CD4-positive, alpha-beta T cell treated with Interleukin-6 for 4 hours (primary cell): ENCODE data around the gene INSIG1.

ENCODE experiments used
- DNase-seq: peaks from one replicate; pipeline ENCODE4 v3.0.0-alpha.2; 2020; ENCODE audit warnings: mixed read lengths

INSIG1 gene

DNA sequence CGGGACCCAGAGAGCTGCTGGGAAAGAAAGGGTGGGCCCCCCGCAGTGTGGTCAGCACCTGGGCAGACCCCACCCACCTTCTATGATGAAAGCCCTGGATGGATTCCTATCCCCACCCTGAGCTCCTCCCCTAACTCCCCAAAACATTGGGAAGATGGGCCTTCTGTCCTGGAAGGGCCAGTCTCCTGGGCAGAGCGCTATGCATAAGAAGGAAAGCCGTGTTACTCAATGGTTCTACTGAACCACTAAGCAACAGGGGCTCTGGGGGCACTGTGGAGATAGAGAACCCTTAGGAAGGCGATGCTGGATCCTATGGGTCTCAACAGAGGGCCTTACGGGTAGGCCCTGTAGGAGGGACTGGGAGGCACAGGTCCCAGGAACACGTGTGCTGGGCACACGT is 30.7 kb upstream of the INSIG1 start:
- DNase-seq, result no peak

DNA sequence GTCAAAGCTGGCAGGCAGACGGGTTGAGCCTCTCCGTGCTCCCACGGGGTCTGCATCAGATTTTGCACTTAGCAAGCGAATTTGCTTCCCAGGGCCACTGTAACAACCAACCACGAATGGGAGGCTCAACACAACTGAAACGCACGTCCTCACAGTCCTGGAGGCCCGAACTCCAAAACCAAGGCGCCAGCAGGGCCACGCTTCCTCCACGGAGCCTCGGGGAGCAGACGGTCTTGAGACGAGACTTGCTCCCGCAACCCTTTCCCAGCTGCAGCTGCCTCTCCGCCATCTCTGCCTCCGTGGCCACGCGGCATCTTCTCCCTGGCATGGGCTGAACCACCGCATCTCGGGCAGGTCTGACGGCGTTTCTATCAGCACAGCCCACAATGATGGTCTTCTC is 30.2 kb upstream of the INSIG1 start:
- no peak for DNase-seq

DNA sequence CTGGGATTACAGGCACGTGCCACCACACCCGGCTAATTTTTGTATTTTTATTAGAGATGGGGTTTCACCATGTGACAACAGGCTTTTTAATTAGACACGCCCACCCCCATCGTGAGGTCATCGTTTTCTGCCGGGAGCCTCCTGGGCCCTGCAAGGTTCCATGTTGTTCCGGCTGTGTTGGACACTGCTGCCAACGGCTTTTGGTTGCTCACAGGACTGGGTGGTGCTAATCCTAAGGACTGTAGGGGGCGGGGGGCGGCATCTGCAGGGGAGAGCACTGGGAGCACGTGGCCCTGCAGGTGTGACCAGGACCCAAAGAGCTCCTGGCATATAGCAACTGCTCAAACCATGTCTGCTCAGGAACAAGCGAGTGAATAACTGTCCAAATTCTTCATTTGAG is 29.5 kb upstream of the INSIG1 start:
- no peak for DNase-seq

DNA sequence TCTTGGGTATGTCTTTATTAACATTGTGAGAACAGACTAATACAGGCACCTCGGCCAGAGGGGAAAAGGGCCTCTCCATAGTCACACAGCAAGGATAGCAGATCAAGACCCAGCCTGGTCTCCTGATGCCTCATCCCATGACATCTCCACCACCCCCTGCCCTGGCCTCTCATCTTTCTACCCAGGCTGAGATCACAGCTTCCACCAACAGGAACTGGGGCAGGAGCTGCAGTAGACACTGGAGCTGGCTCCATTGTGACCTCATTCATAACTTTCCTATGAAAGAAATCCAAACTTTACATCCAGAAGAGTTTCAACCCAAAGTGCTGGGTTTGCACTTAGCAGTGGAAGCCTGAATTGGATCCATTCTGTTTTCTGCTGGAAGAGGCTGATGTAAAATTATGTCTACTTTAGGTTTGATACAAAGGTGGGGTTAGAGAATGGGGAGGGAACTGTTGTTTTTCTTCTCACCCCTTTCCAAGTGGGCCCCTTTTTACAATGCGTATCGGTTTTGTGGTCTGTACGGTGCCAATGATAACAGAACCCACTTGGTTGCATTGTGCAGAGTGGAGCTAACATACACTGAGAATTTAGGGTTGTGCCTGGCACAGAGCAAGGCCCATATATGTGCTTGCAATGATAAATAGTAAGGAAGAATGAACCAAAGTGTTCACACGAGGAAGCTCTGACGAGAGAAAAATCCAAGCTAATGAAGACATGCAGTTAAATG is 28.6 kb upstream of the INSIG1 start:
- DNase-seq, result no peak

DNA sequence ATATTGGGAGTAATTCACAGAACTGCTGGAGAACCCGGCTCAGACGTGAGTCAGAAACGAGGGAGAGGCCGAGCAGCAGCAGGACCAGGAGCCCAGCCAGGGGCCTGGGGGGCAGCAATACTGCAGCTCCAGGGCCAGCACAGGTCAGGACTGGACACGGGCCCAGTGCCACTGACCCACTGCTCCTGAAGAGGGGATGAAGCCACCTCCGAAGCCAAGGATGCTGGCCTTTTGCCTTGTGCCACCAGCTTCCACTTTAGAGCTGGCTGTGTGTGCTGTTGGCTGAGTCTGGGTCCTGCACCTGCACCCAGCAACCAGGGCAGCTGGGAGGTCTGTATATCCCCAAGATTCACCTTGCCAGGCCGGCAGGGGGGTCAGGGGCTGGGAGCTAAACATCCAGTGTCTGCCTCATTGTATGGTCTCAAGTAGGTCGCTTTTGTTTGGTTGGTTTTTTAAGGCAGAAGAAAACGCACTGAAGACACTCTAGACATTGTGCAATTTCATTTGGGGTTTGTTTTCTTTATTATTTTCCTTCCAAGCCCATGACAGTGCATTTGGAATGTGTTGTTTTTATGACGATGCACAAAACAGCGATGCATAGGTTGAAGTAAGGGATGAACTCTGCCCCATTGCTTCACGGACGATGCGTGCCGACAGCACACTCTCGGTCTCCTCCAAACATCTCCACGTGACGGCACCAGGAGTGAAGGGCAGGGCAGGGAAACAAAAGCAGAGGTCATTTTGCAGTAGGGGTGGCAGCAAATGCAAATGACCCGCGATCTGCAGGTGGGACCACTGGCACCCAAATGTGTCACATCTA is 27.7 kb upstream of the INSIG1 start:
- no peak for DNase-seq

DNA sequence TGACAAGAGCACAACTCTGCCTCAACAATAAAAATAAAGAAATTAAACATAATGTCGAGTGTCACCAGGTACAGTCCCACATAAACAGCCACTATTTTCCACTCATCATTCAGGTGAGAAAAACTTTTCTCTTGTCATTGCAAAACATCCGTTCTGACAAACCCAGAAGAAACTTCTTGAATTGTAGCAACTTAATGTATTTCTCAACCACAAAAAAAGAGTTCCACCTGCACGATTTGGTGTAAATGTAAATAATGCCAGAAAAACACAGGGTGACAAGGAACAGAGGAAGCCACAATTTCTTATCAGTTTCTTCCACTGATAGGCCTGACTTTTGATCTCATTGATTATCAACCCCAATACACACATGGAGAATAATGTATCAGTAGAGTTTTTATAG is 26.8 kb upstream of the INSIG1 start:
- no peak for DNase-seq

DNA sequence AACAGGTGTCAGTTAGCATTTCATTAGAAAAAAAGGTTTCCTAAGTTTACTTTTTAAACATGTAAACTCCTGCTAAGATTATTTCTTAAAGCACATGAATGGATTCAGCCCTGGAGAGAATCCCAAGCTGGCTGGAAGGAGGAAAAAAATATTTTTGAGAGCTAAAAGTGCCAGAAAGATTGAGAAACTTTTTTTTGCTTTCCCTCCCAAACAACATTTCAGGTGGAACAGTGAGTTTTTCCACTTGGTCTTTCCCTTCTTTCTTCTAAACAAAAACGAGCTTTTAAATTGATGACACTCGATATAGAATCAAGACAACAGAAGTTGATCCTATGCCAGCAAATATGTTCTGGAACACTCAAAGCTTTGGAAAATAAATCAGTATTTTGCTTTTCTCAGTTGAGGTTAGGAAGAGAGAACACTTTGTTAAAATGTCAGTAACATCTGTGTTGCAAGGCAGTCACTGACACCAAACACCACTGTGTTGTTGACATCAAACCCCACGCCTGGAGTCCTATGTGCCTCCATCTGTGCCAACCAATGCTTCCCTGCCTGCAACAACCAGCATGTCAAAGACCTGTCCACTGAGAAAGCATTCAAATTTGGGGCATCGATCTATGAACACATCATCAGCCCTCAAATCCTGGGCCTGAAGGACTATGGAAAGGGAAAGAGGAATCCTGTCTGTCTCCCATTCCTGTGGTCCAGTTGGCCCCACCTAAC is 22.9 kb upstream of the INSIG1 start:
- no peak for DNase-seq

DNA sequence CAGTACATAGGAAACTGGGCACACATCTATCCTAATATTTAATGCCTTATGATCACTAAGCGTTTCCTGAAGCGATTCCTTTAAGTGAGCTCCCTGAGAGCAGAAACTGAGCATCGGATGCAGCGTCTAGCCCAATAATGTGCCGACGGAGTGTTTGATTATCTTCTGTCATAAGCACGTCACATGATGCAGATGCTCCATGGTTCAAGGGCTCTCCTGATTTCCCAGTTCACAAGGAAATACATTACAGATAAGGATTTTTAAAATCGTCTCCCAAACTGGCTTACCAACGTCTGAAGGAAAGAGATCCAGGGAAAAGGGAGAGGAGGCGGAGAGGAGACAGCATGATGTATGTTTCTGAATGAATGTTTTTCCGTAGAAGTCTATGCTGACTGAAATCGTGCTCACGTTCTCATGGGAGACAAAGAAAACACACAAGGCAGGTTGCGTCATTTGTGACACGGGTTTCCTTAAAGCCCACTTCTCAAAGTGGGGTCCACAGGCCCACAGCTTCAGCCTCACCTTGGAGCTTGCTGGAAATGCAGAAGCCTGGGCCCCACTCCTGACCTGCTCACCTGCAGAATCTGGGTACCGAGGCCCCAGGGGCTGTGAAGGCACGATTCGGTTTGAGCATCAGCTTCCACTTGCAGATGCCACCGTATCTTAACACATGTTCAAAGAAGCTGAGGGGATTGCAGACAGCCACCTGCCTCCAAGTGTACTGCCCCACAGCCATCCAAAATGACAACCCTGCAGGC is 21.5 kb upstream of the INSIG1 start:
- no peak for DNase-seq

DNA sequence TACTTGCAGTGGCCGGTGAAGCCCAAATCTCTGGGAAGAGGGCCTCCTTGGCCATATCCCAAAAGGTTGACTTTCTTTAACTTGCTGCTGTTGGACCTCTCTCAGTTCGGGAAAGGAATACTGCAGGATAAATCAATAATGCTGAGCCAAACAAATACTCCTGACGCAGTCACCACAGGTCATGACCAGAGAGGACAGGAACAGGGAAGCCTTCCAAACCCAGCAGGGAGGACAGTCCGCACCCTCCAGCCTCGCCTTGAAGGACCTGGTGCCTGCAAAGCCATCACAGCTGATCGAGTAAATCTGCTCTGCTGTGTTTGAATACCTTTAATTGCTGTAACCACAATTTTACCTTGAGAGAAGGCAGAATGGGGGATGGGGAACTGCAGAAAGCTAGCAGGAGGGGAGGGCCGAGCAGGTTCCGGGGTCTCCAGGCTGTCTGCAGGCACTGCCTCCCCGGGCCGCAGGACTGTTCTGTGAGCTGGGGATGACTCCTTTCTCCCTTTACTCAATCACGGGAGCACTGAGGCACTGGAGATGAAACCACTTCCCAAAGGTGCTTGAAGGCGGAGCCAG is 20.8 kb upstream of the INSIG1 start:
- DNase-seq, result no peak

DNA sequence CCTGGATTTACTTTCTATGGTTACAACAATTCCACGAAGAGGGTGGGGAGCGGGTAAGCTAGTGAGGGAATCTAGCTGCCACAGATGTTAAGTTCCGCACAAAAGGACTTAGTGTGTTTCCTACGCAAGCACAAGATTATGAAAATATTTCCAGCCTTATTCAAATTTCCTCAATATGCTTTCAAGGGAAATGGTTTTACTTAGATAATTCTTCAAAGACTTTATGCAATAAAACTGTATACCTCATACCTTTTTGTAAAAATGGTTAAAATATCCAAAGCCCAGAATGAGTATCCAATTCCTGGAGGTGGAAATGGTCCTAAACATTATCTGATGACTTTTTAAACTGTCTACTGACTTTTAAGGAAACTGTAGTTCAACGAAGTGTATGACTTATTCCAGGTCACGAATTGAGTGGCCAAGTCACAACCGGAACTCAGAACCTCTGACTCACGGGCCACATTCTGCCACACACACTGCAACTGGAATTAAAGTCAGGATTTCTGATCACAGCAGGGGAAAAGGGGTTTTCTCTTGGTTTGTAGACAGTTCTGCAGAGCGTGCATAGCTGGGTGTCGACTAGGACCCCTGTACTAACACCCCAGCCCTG is 20.2 kb upstream of the INSIG1 start:
- DNase-seq, result no peak

DNA sequence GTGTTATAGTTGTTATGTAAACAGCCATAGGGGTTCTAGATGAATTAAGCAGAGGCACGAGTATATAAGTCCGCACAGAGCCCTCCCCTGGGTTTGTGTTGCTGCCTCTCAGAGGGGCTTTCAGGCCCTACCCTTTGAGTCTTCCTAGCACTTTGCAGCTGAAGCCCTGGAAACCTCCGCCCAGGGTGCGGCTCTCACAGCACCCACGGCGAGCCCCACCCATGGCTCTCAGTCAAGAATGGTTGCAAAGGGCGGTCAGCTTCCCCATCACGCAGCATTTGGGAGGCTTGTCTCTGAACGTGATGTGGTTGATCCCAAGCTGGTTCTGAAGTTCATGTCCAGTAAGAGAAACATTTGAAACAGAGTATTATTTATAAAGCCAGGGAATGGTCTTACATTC is 18.8 kb upstream of the INSIG1 start:
- no peak for DNase-seq

DNA sequence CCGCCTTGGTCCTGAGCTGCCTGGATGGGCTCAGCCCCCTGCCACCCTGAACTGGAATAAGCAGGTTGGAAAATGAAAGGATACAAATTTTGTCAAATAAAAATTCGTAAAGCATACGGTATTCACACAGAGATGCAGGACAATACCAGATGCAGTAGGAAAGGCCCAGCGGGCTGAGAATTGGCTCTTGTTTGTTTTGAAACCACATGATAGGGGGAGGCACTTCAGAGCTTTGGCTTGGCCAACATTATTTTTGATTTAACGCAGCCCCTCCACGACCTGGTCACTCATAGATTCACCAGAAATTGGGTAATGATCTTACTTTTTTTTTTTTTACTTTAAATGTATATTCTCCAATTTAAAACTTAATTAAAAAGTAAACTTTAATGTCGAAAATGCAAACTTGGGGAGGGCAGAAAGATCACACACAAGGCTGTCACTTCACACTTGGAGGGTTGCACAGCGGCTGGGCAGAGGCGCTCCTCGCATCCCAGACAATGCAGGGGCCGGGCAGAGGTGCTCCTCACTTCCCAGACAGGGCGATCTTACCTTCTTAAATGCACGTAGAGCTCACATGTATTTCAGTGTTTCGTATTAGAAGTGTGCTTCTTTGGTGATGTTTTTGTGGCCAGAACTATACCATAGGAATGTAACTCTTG is 17.8 kb upstream of the INSIG1 start:
- no peak for DNase-seq

DNA sequence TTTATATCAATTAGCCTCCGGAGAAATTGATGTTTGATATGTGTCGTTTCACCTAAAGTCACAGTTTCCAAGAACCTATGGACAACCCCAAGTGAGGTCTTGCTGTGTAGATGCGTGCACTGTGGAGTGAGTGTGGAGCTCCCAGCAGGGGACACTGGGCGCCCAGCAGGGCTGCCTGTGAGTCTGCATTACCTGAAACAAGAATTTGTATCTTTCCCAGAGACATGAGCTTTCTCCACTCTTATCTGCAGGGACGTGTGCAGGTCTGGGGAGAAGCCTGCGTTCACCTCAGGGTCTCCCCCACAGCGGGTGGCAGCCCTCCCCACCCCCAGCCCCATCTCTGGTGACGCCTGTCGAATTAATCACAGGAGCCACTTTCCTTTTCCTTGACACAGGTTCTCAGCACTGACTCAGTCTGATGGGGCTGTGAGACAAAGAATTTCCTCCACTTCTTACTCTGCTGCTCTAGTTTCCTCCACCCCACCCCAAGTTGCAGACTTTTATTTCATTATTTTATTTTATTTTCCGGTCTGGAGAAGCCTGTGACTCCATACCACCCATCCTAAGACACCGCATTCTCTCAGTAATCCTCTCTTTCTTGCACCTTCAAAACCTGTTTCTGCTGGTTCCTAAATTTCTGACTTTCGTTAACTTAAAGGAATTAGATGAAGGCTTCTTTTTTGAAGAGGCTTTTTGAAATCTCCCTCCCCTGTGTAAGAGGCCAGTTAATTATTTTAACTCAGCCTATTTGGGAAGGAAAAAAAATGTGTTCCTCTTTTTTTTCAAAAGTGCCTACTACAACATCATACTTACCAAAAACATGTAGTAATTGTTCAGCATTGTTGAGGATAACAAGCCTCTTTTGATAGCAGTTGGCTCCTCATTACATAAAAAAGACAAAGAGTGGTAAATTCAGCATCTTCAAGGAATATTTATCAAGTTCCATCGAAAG is 17.0 kb upstream of the INSIG1 start:
- no peak for DNase-seq

DNA sequence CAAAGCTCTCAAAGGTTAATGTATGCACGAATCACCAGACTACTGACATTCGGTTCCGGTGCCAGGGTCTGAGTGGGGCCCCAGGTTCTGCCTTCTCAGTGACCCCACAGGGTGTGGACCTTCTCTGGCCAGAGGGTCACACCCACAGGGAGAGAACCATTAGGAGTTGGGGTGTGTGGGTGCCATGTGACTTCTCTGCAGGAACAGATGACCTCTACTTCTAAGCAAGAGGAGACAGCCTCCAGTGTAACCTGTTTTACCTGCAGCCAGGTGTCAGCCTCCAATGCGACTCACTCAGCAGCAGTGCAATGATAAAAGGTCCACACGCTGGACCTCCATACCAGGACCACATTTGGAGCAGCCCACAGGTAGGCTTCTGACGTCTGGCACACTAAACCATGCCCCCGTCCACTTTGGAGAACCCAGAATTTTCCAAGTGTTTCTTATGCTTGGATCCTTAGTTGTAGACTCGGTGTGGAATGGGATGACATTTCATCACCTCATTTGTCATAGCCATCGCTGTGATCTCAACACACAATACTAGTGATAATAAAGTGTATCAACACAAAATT is 16.2 kb upstream of the INSIG1 start:
- no peak for DNase-seq

DNA sequence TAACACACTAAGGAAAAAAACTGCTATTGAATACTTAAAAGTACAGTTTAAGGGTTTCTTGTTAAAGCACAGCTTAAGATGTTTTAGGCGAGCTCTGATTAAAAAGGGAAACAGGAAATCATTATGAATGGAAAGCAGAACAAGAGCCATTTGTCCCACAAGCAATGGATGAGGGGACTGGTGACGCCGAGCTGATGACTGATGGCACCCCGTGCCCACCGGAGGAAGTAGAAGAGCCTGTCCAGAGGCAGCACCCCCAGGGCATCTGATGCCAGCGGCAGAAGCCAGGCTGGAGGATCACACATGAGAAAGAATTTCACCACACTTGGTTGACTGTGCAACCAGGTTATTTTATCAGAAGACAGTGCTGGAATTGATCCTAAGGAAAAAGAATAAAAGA is 15.0 kb upstream of the INSIG1 start:
- DNase-seq, result no peak

DNA sequence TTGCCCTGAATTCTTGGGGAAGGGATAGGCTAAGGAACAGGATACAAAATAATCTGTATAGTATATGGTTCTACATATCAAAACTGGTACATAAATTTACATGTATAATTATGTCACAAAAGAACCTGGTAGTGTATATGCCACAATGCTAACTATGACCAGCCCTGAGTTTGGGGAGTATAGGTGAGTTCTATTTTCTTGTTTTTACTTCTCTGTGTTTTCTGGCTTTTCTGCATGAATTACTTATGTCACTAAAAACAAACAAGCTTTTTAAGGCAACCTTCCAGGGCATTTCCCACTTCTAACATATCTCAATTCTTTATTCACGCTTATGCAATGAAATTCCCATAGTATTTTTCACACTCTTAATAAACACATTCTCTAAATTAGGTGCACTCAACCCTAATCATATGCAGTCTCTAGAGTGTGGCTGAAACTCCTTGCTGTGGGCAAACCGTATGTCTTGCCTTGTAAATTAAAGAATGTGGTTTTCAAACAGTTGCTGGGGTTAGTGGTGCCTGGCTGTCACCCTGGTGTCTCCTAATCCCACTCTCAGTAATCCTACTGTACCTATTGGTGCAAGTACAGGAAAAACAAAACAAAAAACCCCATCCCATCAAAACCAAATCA is 14.0 kb upstream of the INSIG1 start:
- no peak for DNase-seq

DNA sequence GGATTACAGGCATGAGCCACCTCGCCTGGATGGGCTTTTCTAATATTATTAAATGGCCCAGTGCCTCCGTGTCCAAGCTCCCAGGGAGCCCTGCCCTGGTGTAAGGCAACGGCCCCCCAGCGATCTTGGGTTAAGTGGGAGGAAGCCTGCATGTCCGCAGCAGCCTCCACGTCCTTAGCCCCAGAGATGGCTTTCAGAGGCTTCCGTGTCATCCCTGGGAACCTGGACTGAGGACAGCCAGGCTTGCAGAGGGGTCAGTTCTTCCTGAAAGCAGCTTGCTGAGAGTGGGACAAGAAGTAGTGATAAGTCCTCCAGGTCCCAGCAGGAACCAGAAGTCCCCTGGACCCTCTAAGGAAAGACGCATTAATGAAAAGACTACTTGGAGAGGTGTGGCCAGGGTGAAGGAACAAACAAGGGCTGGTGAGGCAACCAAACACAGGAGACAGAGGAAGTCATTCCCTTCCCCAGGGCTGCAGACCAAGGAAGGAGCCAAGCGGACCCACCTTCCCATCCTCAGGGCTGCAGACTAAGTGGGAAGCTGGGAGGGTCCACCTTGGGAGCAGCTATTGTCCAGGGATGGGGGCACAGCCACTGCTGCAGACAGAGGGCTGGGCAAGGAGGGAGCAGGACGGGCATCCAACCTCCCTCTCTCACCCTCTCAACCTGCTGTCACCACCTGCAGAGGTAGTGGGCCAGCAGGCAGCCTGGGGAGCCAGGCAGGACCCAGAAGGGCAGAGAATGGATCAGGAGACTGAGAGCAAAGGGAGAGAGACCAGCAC is 13.0 kb upstream of the INSIG1 start:
- DNase-seq, result no peak

DNA sequence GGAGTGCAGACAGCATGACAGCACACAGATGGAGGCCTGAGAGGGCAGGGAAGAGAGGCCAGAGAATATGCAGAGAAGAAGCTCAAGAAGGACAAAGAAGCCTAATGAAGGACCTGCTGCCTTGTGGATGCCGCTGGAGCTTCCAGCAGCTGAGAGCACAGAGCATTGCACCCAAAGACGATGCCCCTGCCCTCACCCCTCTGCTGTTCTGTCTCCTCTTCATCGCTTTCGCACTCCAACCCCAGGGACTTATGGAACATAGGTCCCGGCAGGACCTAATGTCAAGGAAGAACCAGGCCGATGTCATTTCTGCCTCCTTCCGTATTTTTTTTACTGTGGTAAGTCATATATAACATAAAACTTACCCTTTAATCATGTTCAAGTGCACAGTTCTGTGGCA is 12.3 kb upstream of the INSIG1 start:
- DNase-seq, result no peak

DNA sequence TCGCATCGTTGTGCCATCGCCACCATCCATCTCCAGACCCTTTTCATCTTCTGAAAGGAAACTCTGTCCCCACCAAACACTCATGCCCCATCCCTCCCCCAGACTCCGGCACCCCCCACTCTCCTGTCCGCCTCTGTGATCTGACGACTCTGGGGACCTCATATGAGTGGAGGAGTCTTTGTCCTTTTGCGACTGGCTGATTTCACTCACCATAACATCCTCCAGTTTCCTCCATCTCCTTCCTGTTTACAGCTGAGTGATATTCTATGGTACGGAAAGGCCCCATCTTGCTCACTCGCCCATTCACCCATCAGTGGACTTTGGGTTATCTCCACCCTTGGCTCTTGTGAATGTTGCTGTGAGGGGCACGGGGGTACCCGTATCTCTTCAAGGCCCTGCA is 11.8 kb upstream of the INSIG1 start:
- DNase-seq, result no peak
